ENCODE results near the gene PSMD10. TPM values are rescaled to one million over a fixed set of nuclear protein-coding genes. Genes with fewer than 3 reads are reported as not detected.

Gene PSMD10
- total RNA-seq, 4 donors from 2014 or later, result 32.2 to 46.0 (median 34.1) TPM

DNA sequence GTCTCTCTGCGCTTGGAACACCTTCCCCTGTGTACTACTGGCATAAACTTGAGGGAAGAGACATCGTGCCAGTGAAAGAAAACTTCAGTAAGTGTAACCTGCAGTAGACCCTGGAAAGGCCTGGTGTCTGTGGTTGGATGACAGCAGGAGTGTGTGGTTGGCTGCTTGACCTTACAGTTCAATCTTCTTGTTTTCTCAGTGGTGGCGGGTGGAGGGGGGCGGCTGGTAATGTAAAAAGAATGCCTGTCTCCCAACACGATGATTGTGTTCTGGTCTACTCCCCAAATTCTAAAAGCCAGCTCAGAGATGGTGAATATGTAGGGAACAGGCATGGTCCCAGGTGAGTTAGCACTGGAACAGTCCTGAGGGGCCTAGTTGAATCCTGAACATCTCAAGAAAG is 18.6 kb downstream of the PSMD10 start:
- TF ChIP-seq, protein P1, sequence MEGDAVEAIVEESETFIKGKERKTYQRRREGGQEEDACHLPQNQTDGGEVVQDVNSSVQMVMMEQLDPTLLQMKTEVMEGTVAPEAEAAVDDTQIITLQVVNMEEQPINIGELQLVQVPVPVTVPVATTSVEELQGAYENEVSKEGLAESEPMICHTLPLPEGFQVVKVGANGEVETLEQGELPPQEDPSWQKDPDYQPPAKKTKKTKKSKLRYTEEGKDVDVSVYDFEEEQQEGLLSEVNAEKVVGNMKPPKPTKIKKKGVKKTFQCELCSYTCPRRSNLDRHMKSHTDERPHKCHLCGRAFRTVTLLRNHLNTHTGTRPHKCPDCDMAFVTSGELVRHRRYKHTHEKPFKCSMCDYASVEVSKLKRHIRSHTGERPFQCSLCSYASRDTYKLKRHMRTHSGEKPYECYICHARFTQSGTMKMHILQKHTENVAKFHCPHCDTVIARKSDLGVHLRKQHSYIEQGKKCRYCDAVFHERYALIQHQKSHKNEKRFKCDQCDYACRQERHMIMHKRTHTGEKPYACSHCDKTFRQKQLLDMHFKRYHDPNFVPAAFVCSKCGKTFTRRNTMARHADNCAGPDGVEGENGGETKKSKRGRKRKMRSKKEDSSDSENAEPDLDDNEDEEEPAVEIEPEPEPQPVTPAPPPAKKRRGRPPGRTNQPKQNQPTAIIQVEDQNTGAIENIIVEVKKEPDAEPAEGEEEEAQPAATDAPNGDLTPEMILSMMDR (IDR thresholded peaks at IDR 0.05; ENCODE audit: low read depth), result no peak

DNA sequence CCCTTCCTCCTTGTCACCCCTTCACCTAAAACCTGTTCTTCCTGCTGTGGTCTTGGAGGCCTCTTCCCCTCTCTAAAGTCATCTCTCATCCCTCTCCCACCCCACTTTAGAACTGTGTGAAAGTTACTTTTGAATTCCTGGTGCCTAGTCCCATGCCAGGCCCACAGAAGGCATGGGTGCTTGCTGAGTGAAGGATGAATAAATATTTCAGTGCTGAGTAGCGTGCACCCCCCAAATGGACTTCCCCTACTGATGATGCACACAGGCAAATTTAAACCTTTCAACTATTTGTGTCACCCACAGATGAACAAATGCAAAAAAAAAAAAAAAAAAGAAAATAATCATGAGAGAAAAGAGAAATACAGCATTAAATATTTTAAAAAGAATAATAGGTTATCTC is 19.8 kb downstream of the PSMD10 start:
- TF ChIP-seq, protein P1 (IDR thresholded peaks at IDR 0.05; ENCODE audit: low read depth), result no peak

DNA sequence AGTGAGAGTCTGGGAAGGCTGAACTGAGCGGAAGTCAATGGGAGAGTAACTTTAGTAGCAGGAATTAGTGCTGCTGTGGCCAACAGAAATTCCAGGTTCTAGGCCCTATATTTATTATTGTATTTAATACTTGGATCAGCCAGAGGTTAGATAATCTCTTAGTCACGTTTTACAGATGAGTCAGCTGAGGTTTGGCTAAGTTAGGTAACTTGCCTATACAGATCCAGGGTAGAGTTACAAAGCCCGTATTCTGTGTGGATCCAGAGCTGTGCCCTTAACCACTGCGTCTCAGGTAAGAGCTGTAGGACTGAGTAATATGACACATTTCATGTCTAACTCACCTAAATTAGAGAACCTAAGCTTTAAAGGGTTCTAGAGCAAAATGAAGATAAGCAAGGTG is 20.5 kb downstream of the PSMD10 start:
- TF ChIP-seq, protein P1 (IDR thresholded peaks at IDR 0.05; ENCODE audit: low read depth), result no peak

DNA sequence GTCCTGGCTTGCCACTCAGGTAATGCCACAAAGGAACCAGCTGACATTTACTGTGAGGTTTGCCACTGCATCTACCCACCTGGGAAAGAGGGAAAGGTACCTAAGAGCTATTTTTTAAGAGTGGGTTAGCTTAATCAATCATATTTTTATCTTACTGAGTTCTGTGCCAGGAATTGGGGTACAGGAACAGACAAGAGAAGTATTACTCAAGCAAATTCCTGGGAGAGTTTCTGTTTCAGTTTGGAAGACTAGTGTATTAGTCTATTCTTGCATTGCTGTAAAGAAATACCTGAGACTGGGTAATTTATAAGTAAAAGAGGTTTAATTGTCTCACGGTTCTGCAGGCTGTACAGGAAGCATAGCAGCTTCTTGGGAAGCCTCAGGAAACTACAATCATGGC is 23.2 kb downstream of the PSMD10 start:
- TF ChIP-seq, protein P1 (IDR thresholded peaks at IDR 0.05; ENCODE audit: low read depth), result no peak

DNA sequence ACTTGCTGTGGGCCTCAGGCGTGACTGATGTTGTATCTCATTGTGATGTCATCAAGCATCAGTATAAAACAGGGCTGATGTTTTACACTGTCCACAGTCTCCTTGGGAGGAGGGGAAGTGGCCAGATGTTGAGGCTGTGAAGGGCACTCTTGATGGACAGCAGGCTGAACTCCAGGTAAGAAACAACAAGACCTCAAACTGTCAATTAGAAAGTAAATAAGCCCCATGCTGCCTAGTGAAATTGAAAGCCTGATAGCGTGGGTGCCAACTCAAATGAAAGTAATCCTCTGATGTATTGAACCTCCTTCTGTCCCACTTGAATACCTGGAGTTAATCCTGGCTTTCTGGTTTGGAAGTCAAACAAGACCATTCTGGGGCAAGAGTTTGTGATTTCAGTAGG is 26.7 kb downstream of the PSMD10 start:
- TF ChIP-seq, protein P1 (IDR thresholded peaks at IDR 0.05; ENCODE audit: low read depth), result no peak

DNA sequence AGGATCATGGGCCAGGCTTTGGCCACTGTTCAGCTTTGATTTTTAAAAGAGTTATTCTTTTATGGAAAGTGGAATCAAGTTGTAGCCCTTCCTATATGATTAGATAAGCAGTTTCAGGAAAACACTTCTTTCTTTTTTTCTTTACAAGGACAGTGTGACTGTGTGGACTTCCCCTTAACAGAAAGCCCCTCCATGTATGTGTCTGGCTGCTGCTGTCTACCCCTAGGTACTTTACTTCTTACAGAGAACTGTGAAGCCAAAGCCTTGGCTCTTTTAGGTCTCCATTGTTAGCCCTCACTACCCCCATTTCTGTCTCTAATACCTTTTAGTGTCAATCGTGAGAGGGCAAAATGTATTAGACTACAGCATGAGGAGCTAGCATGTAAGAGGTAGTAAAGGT is 27.3 kb downstream of the PSMD10 start:
- TF ChIP-seq, protein P1 (IDR thresholded peaks at IDR 0.05; ENCODE audit: low read depth), result no peak

DNA sequence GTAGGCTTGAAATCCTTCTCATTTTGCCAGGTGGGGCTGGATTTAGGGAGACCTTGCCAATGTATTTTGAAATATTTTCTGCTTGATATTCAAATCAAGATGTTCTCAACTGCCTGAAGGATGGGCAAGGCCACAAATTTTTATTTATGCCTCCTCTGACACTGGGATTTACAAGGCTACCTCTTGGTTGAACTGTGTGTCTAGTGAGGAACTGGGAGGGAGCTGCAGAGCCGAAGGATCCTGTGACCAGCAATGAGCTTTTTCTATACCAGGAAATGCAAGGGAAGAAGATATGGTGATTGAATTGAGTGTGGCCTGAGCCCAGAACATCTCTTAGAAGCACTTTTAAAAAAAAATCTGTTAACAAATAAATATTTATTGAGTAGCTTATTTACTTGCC is 31.5 kb downstream of the PSMD10 start:
- TF ChIP-seq, protein P1 (IDR thresholded peaks at IDR 0.05; ENCODE audit: low read depth), result no peak
